ENCODE results near the gene SYNJ2. TPM values are rescaled to one million over a fixed set of nuclear protein-coding genes. Genes with fewer than 3 reads are reported as not detected.

Gene SYNJ2, protein sequence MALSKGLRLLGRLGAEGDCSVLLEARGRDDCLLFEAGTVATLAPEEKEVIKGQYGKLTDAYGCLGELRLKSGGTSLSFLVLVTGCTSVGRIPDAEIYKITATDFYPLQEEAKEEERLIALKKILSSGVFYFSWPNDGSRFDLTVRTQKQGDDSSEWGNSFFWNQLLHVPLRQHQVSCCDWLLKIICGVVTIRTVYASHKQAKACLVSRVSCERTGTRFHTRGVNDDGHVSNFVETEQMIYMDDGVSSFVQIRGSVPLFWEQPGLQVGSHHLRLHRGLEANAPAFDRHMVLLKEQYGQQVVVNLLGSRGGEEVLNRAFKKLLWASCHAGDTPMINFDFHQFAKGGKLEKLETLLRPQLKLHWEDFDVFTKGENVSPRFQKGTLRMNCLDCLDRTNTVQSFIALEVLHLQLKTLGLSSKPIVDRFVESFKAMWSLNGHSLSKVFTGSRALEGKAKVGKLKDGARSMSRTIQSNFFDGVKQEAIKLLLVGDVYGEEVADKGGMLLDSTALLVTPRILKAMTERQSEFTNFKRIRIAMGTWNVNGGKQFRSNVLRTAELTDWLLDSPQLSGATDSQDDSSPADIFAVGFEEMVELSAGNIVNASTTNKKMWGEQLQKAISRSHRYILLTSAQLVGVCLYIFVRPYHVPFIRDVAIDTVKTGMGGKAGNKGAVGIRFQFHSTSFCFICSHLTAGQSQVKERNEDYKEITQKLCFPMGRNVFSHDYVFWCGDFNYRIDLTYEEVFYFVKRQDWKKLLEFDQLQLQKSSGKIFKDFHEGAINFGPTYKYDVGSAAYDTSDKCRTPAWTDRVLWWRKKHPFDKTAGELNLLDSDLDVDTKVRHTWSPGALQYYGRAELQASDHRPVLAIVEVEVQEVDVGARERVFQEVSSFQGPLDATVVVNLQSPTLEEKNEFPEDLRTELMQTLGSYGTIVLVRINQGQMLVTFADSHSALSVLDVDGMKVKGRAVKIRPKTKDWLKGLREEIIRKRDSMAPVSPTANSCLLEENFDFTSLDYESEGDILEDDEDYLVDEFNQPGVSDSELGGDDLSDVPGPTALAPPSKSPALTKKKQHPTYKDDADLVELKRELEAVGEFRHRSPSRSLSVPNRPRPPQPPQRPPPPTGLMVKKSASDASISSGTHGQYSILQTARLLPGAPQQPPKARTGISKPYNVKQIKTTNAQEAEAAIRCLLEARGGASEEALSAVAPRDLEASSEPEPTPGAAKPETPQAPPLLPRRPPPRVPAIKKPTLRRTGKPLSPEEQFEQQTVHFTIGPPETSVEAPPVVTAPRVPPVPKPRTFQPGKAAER (N-terminal part only)
- total RNA-seq (2022): 8.9 and 10.3 TPM in 2 replicates
- percentile 46 among the genes with signal in this experiment for Bru-seq, nascent RNA
- BruChase-seq, experiment 1, labeled RNA remaining after a 6-hour chase: percentile 44 among the genes with signal in this experiment
- percentile 43 among the genes with signal in this experiment for BruChase-seq, experiment 2, labeled RNA remaining after a 2-hour chase
- long read RNA-seq, full-length matches to known transcripts: 5 of 29 reads
- long read RNA-seq, partial matches to known transcripts: 8 of 29 reads
- long read RNA-seq, other reads (novel, unspliced or antisense): 16 of 29 reads

DNA sequence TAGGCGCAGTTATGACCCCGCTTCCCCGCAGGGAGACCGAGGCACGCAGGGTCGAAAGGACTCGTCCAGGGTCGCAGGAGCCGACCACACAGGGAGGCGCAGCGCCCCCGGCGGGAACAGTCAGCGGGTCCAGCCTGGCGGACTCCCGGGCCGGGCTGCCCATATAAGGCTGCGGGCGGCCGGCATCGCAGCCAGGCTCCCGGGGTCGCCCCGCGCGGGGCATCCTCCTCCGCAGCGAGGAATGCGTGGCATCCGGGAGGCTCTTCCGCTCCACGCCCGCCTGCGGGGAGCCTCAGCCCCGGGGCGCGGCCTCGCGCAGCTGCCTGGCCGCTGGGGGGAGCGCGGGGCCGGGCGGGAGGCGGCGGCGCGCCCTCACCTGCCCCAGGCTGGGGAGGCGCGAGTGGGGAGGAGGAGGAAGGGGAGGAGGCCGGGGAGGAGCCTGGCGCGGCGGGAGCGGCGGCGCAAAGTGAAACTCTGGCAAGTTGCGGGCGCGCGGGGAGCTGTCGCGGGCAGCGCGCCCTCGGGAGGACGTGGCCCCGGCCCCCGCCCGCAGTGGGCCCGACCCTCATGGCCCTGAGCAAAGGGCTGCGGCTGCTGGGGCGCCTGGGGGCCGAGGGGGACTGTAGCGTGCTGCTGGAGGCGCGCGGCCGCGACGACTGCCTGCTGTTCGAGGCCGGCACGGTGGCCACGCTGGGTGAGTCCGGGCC, at the start of gene SYNJ2:
Gene SYNJ2 (plus strand): TSS at position 469 of the 707 bp plus-strand sequence. CDS start 99 bp downstream, at position 568.
- no peaks in the 10 kb centered on the region for H3K27me3 Mint-ChIP-seq (ENCODE audit: insufficient read depth, unreplicated experiment)
- TF ChIP-seq, protein P1, sequence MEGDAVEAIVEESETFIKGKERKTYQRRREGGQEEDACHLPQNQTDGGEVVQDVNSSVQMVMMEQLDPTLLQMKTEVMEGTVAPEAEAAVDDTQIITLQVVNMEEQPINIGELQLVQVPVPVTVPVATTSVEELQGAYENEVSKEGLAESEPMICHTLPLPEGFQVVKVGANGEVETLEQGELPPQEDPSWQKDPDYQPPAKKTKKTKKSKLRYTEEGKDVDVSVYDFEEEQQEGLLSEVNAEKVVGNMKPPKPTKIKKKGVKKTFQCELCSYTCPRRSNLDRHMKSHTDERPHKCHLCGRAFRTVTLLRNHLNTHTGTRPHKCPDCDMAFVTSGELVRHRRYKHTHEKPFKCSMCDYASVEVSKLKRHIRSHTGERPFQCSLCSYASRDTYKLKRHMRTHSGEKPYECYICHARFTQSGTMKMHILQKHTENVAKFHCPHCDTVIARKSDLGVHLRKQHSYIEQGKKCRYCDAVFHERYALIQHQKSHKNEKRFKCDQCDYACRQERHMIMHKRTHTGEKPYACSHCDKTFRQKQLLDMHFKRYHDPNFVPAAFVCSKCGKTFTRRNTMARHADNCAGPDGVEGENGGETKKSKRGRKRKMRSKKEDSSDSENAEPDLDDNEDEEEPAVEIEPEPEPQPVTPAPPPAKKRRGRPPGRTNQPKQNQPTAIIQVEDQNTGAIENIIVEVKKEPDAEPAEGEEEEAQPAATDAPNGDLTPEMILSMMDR (IDR thresholded peaks at IDR 0.05; ENCODE audit: unreplicated experiment): peak; percentile 32
- H3K36me3 Mint-ChIP-seq (ENCODE audit: insufficient read depth, unreplicated experiment): no peaks in the 10 kb centered on the region
- H3K27ac Mint-ChIP-seq (ENCODE audit: low read depth, unreplicated experiment): peak within 1 kb of the TSS; percentile 11
- peak within 1 kb of the TSS; percentile 72 for H3K4me3 Mint-ChIP-seq (ENCODE audit: unreplicated experiment)
- DNase-seq (ENCODE audit: unreplicated experiment): peak; percentile 72
- H3K4me1 Mint-ChIP-seq (ENCODE audit: insufficient read depth, unreplicated experiment): no peaks in the 10 kb centered on the region
- BruUV-seq (replicated peaks): no TSS peak
- CTCF ChIA-PET: interaction anchor here (0.6 to 4.3 kb wide), 3 partner anchors 59 to 91 kb away, joined by 3 to 18 read pairs (median 3); no protein-coding TSS in a partner anchor
- POLR2A ChIA-PET: interaction anchor here (0.8 to 1.1 kb wide), 3 partner anchors 13 to 76 kb away, joined by 3 to 4 read pairs (median 3); no protein-coding TSS in a partner anchor
- intact Hi-C loops (cut with micrococcal nuclease): loop anchor here (1.0 to 5.0 kb wide), 2 partner anchors 91 to 161 kb away; no protein-coding TSS in a partner anchor
- H3K9me3 Mint-ChIP-seq (ENCODE audit: unreplicated experiment): no peaks in the 10 kb centered on the region

DNA sequence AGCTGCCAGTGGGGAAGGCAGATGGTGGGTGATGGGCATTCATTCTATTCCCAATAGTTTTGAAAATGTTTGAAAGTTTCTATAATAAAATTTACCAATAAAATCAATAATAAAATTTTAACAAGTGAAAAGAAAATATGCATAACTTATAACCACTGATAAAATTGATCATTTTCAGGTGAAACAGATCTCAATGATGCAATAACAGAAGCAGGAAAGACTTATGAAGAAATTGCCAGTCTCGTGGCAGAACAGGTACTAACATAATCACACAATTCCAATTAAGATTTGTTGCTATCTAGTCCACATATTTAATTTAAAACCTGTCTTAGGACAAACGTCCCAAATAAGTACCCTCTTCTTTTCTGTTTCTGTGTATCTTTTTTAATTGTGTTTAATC, 45.9 kb upstream of the SYNJ2 start:
- Mint-ChIP-seq H3K27ac (ENCODE audit: low read depth, unreplicated experiment) (no peak overlapping the region), H3K4me3 (ENCODE audit: unreplicated experiment) (no peak overlapping the region), H3K27me3 (ENCODE audit: insufficient read depth, unreplicated experiment) (no peaks in the 10 kb centered on the region), H3K4me1 (ENCODE audit: insufficient read depth, unreplicated experiment) (no peaks in the 10 kb centered on the region), H3K36me3 (ENCODE audit: insufficient read depth, unreplicated experiment) (peaks cover 78% of the 10 kb centered on the region), H3K9me3 (ENCODE audit: unreplicated experiment) (no peaks in the 10 kb centered on the region)
- CTCF ChIA-PET: interaction anchor here (1.0 kb wide), 1 partner anchor 136 kb away, joined by 9 read pairs; no protein-coding TSS in a partner anchor
- POLR2A ChIA-PET: no interaction called here
- no TSS peak for BruUV-seq (replicated peaks)
- no peak for DNase-seq (ENCODE audit: unreplicated experiment)
- TF ChIP-seq, protein P1 (IDR thresholded peaks at IDR 0.05; ENCODE audit: unreplicated experiment): no peak
- intact Hi-C loops (cut with micrococcal nuclease): no loop called here

DNA sequence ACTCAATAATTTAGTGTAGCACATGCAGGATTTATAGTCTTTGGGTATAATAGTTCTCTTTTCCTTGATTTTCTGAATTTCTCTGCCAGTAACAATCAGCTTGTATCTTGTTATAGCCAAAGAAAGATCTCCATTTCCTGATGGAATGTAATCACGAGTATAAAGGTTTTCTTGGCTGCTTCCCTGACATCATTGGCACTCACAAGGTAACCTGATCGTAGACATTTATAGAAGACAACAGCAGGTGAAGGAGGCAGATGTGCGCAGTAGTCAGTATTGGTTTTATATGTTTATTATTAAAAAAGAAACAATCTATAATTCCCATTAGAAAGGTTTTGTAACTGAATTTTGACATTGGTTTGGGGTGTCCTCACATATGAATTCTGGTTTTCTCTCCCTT, 44.3 kb upstream of the SYNJ2 start:
- DNase-seq (ENCODE audit: unreplicated experiment): no peak
- TF ChIP-seq, protein P1 (IDR thresholded peaks at IDR 0.05; ENCODE audit: unreplicated experiment): no peak
- intact Hi-C loops (cut with micrococcal nuclease): no loop called here
- Mint-ChIP-seq H3K27ac (ENCODE audit: low read depth, unreplicated experiment) (no peak overlapping the region), H3K4me3 (ENCODE audit: unreplicated experiment) (no peak overlapping the region), H3K27me3 (ENCODE audit: insufficient read depth, unreplicated experiment) (no peaks in the 10 kb centered on the region), H3K4me1 (ENCODE audit: insufficient read depth, unreplicated experiment) (no peaks in the 10 kb centered on the region), H3K9me3 (ENCODE audit: unreplicated experiment) (no peaks in the 10 kb centered on the region), H3K36me3 (ENCODE audit: insufficient read depth, unreplicated experiment) (peaks cover 77% of the 10 kb centered on the region)
- CTCF ChIA-PET: no interaction called here
- no TSS peak for BruUV-seq (replicated peaks)
- POLR2A ChIA-PET: interaction anchor here (1.2 kb wide), 1 partner anchor 134 kb away, joined by 5 read pairs; no protein-coding TSS in a partner anchor

All from MCF 10A (cell line).